LoVo (cell line): ENCODE data around the gene TNFRSF1A.

Source experiments
- DNase-seq: peaks from one replicate; pipeline ENCODE4 v3.0.0-alpha.2; 2016; ENCODE audit warnings: low spot score

TNFRSF1A gene

GRCh38 chr12:6374028-6374785, 32.3 kb upstream of the TNFRSF1A start:
- no peak for DNase-seq

GRCh38 chr12:6373022-6373787, 31.3 kb upstream of the TNFRSF1A start:
- peak; percentile 58 for DNase-seq

- peak; percentile 95 for DNase-seq
These were observed 30.6 kb upstream of the TNFRSF1A start for GRCh38 chr12:6372403-6373003.

- peak; percentile 99 for DNase-seq
These were observed 29.3 kb upstream of the TNFRSF1A start for GRCh38 chr12:6370994-6371754.

- DNase-seq: no peak
These were observed 28.7 kb upstream of the TNFRSF1A start for GRCh38 chr12:6370576-6370935.

GRCh38 chr12:6369916-6370575, 28.2 kb upstream of the TNFRSF1A start:
- DNase-seq: no peak

GRCh38 chr12:6368906-6369525, 27.1 kb upstream of the TNFRSF1A start:
- no peak for DNase-seq

GRCh38 chr12:6367969-6368892, 26.4 kb upstream of the TNFRSF1A start:
- DNase-seq: no peak

- no peak for DNase-seq
These were observed 25.4 kb upstream of the TNFRSF1A start for GRCh38 chr12:6367065-6367968.

- DNase-seq: no peak
These were observed 22.1 kb upstream of the TNFRSF1A start for GRCh38 chr12:6364044-6364374.

GRCh38 chr12:6363330-6364043, 21.6 kb upstream of the TNFRSF1A start:
- peak; percentile 93 for DNase-seq

GRCh38 chr12:6363010-6363329, 21.1 kb upstream of the TNFRSF1A start:
- DNase-seq: no peak

- DNase-seq: no peak
These were observed 20.5 kb upstream of the TNFRSF1A start for GRCh38 chr12:6362403-6362802.

GRCh38 chr12:6361834-6362233, 20.0 kb upstream of the TNFRSF1A start:
- DNase-seq: peak; percentile 92

- no peak for DNase-seq
These were observed 19.0 kb upstream of the TNFRSF1A start for GRCh38 chr12:6360578-6361490.

GRCh38 chr12:6360080-6360571, 18.2 kb upstream of the TNFRSF1A start:
- no peak for DNase-seq

GRCh38 chr12:6358881-6359280, 17.0 kb upstream of the TNFRSF1A start:
- no peak for DNase-seq
